Panc1 (cell line): ENCODE results near the gene IFNA13. TPM values are rescaled to one million over a fixed set of nuclear protein-coding genes. Genes with fewer than 3 reads are reported as not detected.

Source experiments
- ATAC-seq: fragments of 200-7000 bp; cut with Tn5 transposase; 2 replicates; pipeline ENCODE4 v1.9.1; 2020; ENCODE audit warnings: mild to moderate bottlenecking, moderate library complexity
- BruUV-seq: library from RNA; stranded (reverse); fragments of 400-500 nt; replicated peaks from 2 replicates; lab custom pipeline; 2021; lab: Mats Ljungman, UMichigan
- CTCF ChIA-PET: fragments of 300-600 bp; sonication (Branson Sonifier 250); formaldehyde crosslinking; loops from one replicate; lab custom pipeline; 2022; ENCODE audit warnings: antibody characterized with exemption; lab: Charles Lee
- POLR2A ChIA-PET: fragments of 300-600 bp; sonication (Branson Sonifier 250); formaldehyde crosslinking; loops from one replicate; lab custom pipeline; 2022; ENCODE audit warnings: antibody characterized with exemption; lab: Charles Lee
- DNase-seq: peaks from one replicate; pipeline ENCODE4 v3.0.0-alpha.2; 2010; ENCODE audit warnings: low read depth, low spot score
- H3K27ac ChIP-seq: 2 replicates; pipeline ENCODE4 v1.5.1; 2011; ENCODE audit warnings: mild to moderate bottlenecking, low read length, inconsistent platforms
- H3K27me3 ChIP-seq: fragments of 200-500 bp; sonication (Bioruptor generic); 2 replicates; pipeline ENCODE4 v1.6.0; 2014; ENCODE audit warnings: low read length, inconsistent platforms; ENCODE audit not compliant: control insufficient read depth, insufficient read depth
- H3K36me3 ChIP-seq: fragments of 200-500 bp; sonication (Bioruptor generic); 2 replicates; pipeline ENCODE4 v1.5.1; 2014; ENCODE audit warnings: inconsistent platforms, mild to moderate bottlenecking, low read length, moderate library complexity; ENCODE audit not compliant: control insufficient read depth, insufficient read depth
- H3K4me1 ChIP-seq: 2 replicates; pipeline ENCODE4 v1.5.1; 2011; ENCODE audit warnings: inconsistent platforms, mild to moderate bottlenecking, low read length, moderate library complexity; ENCODE audit not compliant: control insufficient read depth, insufficient read depth
- H3K4me3 ChIP-seq, 2 experiments: 2 replicates each; pipeline ENCODE4 v1.5.1; 2011 to 2012; ENCODE audit warnings: low read depth in 2 of 2, low read length in 2 of 2, mild to moderate bottlenecking in 2 of 2, inconsistent platforms in 1 of 2, moderate library complexity in 1 of 2
- H3K9me3 ChIP-seq: fragments of 200-500 bp; sonication (Bioruptor generic); 2 replicates; pipeline ENCODE4 v1.5.1; 2014; ENCODE audit warnings: low read depth, mild to moderate bottlenecking, inconsistent platforms, low read length, moderate library complexity; ENCODE audit not compliant: control insufficient read depth, insufficient read depth
- POLR2AphosphoS5 ChIP-seq: IDR thresholded peaks from 2 replicates; pipeline ENCODE4 v1.6.1; 2012; ENCODE audit warnings: mild to moderate bottlenecking, low read depth, low read length, moderate library complexity
- SIN3A ChIP-seq: IDR thresholded peaks from 2 replicates; pipeline ENCODE4 v1.6.1; 2012; ENCODE audit warnings: low read depth, mild to moderate bottlenecking, low read length, moderate library complexity, borderline replicate concordance; ENCODE audit not compliant: insufficient read depth
- TCF7L2 ChIP-seq: IDR thresholded peaks from 2 replicates; pipeline ENCODE4 v1.6.1; 2011; ENCODE audit warnings: mild to moderate bottlenecking, low read depth, low read length, inconsistent platforms
- in situ Hi-C: cut with HindIII; loops from 2 replicates; pipeline ENCODE4 v1.10.0; 2016; ENCODE audit warnings: low sequenced_read_pairs, low pct_unique_long_range_greater_than_20kb
- intact Hi-C: fragments of 100-400 bp; cut with micrococcal nuclease; formaldehyde crosslinking; loops from one replicate; pipeline ENCODE4 v1.10.0; 2022; ENCODE audit not compliant: unreplicated experiment
- total RNA-seq: library from RNA; stranded (reverse); gene quantifications from one replicate; pipeline ENCODE4 v1.2.1, GENCODE V29; 2021; ENCODE audit not compliant: unreplicated experiment
- TF ChIP-seq, protein P1 (sequence below), 2 experiments: IDR thresholded peaks; 2 replicates each; pipeline ENCODE4 v1.6.1; 2011 to 2012; ENCODE audit warnings: low read depth in 2 of 2, control low read depth in 1 of 2, low read length in 1 of 2, mild to moderate bottlenecking in 1 of 2, moderate library complexity in 1 of 2; ENCODE audit not compliant: insufficient read depth in 1 of 2
- TF ChIP-seq, protein P2 (sequence below): fragments of 450-650 bp; IDR thresholded peaks from 2 replicates; pipeline ENCODE4 v1.5.1; 2017; ENCODE audit warnings: mild to moderate bottlenecking

The IFNA13 gene
- total RNA-seq, 1 experiment from 2014 or later, result not detected

DNA sequence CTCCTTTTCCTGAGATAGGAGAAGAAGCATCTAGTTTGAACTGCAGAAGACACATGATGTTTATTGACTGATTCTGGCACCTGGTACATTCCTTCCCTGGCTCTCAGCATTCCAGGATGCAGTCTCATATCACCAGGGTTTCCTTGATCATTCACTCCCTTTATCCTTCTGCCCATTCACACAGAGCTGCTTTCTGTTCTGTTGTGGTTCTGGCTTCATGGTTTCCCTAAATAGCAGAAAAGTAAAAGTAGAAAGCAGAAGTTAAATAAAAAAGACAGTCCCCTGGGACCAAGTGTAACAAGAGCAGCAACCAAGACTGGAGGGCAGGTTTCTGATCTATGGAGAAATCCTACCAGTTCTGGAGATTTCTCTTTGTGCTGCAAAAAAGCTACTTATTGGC, 44.2 kb upstream of the IFNA13 start:
- H3K27me3 ChIP-seq, result no peaks in the 10 kb centered on the region
- no peak overlapping the region for H3K4me3 ChIP-seq
- no peaks in the 10 kb centered on the region for H3K4me1 ChIP-seq
- DNase-seq (no peak), ATAC-seq (no peak)
- H3K36me3 ChIP-seq, result no peaks in the 10 kb centered on the region
- no peak for TF ChIP-seq TCF7L2
- POLR2A ChIA-PET, result no interaction called here
- H3K27ac ChIP-seq, result no peak overlapping the region
- no TSS peak for BruUV-seq
- in situ Hi-C loops (no loop called here), intact Hi-C loops (no loop called here)
- CTCF ChIA-PET, result no interaction called here
- H3K9me3 ChIP-seq, result no peaks in the 10 kb centered on the region

DNA sequence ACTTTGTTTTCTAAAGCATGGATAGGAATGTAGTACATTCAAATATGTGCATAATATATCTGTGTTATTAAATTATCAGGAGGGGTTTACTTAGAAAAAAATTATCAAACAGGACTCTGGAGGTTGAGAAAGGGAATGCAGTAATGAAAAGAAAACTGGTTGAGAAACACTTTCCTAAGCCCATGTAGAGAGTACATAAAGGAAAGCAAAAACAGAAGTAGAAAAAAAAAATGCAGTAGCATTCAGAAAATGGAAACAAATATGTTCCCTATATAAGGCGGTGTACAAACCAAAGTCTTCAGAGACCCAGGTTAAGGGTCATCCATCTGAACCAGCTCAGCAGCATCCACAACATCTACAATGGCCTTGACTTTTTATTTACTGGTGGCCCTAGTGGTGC, 41.0 kb upstream of the IFNA13 start, which contains the start of gene IFNA8:
Gene IFNA8 (plus strand): TSS at position 301 of the 400 bp plus-strand sequence. CDS start 60 bp downstream, at position 361.
- intact Hi-C loops, result no loop called here
- Histone ChIP-seq H3K27ac (no peak within 1 kb of the TSS), H3K9me3 (no peaks in the 10 kb centered on the region), H3K27me3 (no peaks in the 10 kb centered on the region), H3K4me3 (no peak within 1 kb of the TSS), H3K36me3 (no peaks in the 10 kb centered on the region; the same call in 1 of the 2 replicates), H3K4me1 (no peaks in the 10 kb centered on the region)
- ChIA-PET CTCF (no interaction called here), POLR2A (no interaction called here)
- in situ Hi-C loops, result no loop called here
- no peak for DNase-seq
- no peak for ATAC-seq
- no TSS peak for BruUV-seq
- TF ChIP-seq TCF7L2 (no peak), SIN3A (no peak), POLR2AphosphoS5 (no peak)
- TF ChIP-seq, protein P1, sequence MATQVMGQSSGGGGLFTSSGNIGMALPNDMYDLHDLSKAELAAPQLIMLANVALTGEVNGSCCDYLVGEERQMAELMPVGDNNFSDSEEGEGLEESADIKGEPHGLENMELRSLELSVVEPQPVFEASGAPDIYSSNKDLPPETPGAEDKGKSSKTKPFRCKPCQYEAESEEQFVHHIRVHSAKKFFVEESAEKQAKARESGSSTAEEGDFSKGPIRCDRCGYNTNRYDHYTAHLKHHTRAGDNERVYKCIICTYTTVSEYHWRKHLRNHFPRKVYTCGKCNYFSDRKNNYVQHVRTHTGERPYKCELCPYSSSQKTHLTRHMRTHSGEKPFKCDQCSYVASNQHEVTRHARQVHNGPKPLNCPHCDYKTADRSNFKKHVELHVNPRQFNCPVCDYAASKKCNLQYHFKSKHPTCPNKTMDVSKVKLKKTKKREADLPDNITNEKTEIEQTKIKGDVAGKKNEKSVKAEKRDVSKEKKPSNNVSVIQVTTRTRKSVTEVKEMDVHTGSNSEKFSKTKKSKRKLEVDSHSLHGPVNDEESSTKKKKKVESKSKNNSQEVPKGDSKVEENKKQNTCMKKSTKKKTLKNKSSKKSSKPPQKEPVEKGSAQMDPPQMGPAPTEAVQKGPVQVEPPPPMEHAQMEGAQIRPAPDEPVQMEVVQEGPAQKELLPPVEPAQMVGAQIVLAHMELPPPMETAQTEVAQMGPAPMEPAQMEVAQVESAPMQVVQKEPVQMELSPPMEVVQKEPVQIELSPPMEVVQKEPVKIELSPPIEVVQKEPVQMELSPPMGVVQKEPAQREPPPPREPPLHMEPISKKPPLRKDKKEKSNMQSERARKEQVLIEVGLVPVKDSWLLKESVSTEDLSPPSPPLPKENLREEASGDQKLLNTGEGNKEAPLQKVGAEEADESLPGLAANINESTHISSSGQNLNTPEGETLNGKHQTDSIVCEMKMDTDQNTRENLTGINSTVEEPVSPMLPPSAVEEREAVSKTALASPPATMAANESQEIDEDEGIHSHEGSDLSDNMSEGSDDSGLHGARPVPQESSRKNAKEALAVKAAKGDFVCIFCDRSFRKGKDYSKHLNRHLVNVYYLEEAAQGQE (IDR thresholded peaks at IDR 0.05; ENCODE audit: insufficient read depth in 1 of 2, low read depth in 2 of 2, low read length in 1 of 2), result no peak
- TF ChIP-seq, protein P2, sequence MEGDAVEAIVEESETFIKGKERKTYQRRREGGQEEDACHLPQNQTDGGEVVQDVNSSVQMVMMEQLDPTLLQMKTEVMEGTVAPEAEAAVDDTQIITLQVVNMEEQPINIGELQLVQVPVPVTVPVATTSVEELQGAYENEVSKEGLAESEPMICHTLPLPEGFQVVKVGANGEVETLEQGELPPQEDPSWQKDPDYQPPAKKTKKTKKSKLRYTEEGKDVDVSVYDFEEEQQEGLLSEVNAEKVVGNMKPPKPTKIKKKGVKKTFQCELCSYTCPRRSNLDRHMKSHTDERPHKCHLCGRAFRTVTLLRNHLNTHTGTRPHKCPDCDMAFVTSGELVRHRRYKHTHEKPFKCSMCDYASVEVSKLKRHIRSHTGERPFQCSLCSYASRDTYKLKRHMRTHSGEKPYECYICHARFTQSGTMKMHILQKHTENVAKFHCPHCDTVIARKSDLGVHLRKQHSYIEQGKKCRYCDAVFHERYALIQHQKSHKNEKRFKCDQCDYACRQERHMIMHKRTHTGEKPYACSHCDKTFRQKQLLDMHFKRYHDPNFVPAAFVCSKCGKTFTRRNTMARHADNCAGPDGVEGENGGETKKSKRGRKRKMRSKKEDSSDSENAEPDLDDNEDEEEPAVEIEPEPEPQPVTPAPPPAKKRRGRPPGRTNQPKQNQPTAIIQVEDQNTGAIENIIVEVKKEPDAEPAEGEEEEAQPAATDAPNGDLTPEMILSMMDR, result no peak

DNA sequence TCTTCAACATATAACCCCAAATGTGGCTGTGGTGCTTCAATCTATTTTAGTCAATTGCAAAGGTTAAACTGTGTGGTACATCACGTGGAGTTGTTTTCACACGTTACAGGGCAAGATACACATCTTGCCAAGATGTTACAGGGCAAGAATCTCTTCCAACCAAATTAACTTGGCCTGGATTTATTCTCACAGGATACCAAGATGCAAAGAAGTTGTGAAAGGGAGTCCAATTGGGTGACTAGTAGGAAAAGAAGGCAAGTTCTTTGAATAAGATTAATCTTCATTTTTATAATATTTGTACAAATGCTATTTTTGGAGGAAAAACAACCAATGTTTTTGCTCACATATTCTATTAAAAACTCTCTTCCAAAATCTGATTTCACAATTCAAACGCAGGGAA, 36.3 kb upstream of the IFNA13 start:
- no peaks in the 10 kb centered on the region for H3K27me3 ChIP-seq
- H3K27ac ChIP-seq, result no peak overlapping the region
- in situ Hi-C loops, result no loop called here
- H3K9me3 ChIP-seq, result no peaks in the 10 kb centered on the region
- CTCF ChIA-PET, result no interaction called here
- POLR2A ChIA-PET, result no interaction called here
- H3K4me1 ChIP-seq, result no peaks in the 10 kb centered on the region
- DNase-seq (no peak), ATAC-seq (no peak)
- TF ChIP-seq SIN3A, result no peak
- TF ChIP-seq, protein P1 (IDR thresholded peaks at IDR 0.05; ENCODE audit: insufficient read depth in 1 of 2, low read depth in 2 of 2, low read length in 1 of 2), result no peak
- TF ChIP-seq, protein P2, result no peak
- TF ChIP-seq POLR2AphosphoS5, result no peak
- no peak for TF ChIP-seq TCF7L2
- no peaks in the 10 kb centered on the region; the same call in 1 of the 2 replicates for H3K36me3 ChIP-seq
- intact Hi-C loops, result no loop called here
- H3K4me3 ChIP-seq, result no peak overlapping the region
- no TSS peak for BruUV-seq
